Stimulated activated CD4-positive, alpha-beta T cell treated with anti-CD3 and anti-CD28 coated beads, Interleukin-1b, Interleukin-23, amount 100 ng/mL, for 4 hours (primary cell): ENCODE results near the gene MARCHF2.

ENCODE experiments used
- DNase-seq, 2 donors: peaks; one replicate each; pipeline ENCODE4 v3.0.0-alpha.2; 2020; ENCODE audit warnings: low read depth in 2 of 2

The MARCHF2 gene

DNA sequence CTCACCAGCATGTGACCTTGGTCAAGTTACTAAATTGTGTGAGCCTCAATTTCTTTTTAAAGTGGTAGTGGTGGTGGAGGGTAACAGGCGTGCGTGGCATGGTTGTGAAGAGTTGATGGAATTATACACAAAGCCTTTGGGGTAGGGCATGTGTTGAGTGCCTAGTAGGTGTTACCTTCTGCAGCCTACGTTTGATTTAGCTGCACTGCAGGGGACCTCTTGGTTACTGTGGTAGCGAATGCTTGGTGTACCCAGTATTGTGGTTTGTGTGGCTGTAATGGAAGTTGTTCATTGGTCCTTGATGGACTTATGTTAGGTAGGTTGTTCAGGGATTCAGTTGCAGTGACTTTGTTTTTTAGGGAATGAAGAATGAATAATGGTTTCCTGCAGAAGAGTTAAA lies 64.8 kb downstream of the MARCHF2 start:
- no peak for DNase-seq

DNA sequence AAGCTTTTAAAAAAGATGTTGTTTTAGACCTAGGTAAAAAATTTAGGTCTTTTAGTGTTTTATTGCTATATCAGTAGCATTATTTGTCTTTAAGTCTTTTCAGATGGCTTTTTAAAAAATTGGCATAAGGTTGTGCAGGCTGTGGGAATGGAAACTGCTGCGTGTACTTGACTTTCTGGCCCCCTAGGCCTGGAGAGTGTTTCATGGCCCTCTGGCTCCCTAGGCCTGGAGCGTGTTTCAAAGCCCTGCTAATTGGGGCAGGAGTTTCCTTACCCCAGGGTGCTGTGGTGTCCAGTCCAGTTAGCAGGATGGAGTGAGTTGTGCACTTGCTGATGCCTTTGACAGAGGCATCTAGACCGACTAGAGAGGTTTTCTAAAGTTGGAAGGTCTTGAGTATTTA lies 65.5 kb downstream of the MARCHF2 start:
- DNase-seq, result no peak

DNA sequence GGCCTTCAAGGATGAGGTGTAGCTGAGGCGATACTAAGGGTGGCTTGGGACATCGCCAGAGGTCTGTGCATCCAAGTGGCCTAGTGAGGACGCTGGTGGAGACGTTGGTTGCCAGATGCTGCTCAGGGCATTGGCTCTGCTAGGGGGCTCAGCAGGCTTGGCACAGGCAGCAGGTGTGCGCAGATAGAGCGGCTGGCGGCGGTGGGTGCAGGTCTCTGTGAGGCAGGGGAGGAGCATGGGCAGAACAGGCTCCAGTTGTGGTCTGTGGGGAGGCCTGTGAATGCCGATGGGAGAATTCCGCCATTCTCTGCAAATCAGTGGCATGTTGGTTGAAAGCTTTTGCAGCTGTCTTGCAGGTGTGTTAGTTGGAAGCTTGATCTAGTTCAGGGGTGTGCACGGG lies 68.1 kb downstream of the MARCHF2 start:
- DNase-seq, result no peak

DNA sequence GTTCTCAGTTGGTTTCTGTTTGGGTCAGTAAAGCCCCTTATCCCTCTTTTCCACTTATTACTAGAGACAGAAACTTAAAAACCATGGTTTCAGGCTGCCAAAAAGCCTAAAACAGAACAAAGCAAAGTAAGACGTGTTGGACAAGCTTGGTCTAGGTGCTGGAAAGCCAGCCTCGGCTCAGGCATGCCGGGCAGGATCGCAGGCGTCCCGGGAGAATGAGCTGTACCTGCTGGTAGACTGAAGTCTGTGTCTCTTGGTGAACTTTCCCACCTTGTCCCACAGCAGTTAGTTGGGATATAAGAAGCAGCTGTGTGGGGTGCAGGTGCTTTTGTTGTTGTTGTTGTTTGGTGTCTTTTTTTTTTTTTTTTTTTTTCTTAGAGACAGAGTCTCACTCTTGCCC lies 68.5 kb downstream of the MARCHF2 start:
- DNase-seq, result no peak

DNA sequence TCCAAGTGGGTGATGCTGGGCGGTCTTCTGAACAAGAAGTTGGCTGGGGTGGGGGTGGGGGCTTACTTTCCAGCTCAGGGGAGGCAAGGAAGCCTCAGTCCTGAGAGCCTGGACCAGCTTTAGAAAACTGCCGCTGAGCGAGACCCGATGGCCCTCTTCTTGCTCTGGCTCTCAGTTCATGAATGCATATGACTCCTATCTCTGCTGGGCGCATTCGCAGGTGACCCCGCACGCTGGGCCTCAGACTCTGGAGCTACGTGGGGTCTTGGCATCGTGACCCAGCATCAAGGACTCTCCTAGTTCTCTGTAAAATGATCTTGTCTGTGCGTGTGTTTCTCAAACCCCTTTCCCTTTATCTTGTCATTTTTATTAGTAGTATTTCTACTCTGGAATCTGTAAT lies 69.6 kb downstream of the MARCHF2 start:
- no peak for DNase-seq

DNA sequence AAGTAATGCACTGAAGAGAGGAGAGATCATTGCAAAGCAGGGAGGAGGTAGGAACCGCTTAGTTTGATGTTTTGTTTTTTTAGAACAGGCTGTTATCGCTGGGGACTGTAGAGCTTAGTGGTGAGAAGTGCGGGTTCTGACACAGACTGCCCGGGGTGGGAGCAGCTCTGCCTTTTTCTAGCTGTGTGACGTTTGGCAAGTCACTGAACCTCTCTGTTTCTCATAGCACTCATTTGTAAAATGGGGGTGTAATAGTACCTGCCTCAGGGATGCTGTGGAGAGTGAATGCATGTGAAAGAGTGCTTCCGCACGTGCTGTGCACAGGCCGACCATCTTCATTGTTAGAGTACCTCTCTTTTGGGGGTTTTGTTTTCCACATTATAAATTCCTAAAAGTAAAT lies 70.1 kb downstream of the MARCHF2 start:
- no peak for DNase-seq

DNA sequence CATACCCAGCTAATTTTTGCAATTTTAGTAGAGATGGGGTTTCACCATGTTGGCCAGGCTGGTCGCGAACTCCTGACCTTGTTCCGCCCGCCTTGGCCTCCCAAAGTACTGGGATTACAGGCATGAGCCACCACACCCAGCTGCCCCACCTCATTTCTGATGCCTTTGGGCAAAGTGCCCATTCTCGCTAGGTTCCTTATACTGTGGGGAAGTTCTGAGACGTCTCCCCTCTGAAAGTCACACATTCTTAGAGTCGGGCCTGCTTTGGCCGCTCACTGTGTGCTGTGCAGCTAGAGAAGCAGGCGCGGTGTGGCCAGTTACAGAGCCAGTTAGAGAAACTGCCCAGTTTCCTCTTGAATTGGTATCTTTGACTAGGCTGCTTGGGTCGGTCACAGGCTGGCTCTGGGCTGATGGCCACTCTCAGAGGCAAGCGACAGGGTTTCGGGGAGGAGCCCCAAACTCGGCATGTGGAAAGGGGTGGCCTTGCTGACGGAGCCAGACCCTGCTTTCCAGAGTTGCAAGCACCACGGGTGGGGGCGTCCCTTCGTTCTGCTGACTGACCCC lies 71.3 kb downstream of the MARCHF2 start:
- no peak for DNase-seq

DNA sequence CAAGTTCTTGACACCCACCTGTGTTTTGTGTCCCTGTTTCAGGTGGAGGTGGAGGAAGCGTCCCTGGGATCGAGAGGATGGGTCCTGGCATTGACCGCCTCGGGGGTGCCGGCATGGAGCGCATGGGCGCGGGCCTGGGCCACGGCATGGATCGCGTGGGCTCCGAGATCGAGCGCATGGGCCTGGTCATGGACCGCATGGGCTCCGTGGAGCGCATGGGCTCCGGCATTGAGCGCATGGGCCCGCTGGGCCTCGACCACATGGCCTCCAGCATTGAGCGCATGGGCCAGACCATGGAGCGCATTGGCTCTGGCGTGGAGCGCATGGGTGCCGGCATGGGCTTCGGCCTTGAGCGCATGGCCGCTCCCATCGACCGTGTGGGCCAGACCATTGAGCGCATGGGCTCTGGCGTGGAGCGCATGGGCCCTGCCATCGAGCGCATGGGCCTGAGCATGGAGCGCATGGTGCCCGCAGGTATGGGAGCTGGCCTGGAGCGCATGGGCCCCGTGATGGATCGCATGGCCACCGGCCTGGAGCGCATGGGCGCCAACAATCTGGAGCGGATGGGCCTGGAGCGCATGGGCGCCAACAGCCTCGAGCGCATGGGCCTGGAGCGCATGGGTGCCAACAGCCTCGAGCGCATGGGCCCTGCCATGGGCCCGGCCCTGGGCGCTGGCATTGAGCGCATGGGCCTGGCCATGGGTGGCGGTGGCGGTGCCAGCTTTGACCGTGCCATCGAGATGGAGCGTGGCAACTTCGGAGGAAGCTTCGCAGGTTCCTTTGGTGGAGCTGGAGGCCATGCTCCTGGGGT lies 72.7 kb downstream of the MARCHF2 start:
- no peak for DNase-seq

DNA sequence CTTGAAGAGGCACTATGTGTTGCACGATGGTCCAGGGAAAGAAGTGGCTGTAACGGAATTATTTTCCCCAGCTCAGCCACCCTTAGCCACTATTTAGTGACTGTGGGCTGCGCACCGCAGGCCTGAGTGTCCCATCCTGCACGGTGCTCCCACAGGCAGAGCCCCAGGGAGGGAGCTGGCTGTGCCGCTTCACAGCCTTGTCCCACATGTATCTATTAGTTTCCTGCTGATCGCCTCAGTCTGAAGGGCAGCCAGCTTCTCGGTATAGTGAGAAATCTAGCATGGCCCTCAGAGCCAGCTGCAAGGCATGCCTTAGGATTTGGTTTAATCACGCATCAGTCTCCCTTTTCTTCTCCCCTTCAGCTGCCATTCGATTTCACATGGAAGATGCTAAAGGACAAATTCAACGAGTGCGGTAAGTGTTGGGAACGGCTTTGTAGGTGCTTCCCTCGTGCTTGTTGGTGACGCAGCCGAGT lies 73.6 kb downstream of the MARCHF2 start:
- no peak for DNase-seq

DNA sequence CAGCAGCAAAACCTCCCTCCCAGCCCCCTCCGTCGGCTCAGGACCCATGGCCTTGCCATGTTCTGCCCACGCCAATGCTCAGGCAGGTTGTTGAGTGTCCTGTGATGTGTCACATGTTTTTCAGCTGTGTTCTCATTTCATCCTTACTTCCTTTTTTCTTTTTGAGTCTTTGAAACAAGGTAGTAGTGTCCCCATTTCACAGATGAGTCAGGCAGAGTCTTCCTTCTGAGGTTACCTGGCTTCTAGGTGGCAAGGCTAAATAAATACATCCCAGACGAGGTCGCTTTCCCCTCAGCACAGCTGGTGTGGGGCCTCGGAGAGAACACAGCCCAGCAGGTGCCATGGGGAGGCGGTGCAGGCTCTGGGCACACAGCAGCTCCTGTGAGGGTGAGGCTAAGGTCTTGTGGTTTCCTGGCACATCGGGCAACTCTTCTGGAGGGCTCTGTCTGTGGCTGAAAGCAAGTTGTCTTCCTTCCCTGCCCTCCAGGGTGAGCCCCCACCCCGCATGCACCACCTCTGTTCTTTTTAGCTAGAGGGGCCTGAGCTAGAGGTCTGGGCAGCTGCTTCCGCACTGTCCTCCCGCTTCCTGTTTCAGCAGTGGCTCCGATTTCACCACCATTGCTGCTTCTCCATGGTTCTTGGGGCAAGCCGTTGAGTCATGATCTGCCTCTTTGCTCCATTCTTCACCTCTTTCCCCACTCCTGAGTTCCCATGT lies 74.2 kb downstream of the MARCHF2 start:
- DNase-seq, result peak in 1 of 2 donors; percentile 22

DNA sequence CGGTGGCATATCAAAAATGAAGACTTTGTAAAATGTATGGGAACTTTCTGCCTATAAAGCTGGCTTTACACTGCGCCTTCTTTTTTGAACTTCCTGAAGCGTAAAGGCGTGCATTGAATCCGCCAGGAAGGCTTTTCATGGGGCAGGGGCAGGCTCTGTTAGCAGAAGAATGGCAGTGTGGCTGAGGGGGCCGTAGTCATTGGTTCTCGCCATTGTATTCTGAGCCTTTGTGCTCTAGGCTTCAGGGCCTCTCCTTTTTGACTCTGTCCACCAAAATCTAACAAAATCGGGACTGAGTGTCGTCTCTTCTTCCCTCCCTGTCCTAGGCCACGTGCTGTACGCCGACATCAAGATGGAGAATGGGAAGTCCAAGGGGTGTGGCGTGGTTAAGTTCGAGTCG lies 75.3 kb downstream of the MARCHF2 start:
- DNase-seq, result no peak
